8988T (cell line): ENCODE data around the gene PRKD1.

Experiments used
- DNase-seq: peaks from one replicate; pipeline ENCODE4 v3.0.0; 2011

Gene PRKD1

DNA sequence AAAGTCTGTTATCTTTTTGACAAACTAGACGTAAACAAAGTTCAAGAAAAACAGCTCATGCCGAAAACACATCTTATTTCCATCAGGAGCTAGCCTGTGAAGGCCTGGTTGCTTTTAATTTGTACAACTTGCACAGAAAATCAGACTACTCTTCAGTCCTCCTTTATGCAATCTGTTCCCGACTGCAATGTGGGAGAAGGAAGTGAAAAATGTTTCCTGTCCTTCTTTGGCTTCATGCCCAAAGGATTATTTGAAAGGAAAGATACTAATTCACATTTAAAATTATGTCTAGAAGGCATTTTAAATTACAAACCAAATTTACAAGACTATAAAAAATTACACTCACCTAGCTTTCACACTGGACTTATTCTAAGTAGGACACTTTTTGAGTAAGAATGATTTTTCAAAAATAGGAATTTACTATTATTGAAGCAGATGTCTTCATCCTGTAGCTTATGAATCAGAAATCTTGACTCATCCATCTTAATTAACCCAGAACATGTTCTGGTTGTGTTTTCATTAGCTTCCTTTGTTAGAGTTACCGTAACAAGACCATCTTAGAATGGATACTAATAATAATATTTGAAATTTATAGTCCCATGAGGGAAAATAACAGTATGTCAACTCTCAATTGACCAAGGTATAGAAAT is 272.6 kb downstream of the PRKD1 start:
- no peak for DNase-seq

DNA sequence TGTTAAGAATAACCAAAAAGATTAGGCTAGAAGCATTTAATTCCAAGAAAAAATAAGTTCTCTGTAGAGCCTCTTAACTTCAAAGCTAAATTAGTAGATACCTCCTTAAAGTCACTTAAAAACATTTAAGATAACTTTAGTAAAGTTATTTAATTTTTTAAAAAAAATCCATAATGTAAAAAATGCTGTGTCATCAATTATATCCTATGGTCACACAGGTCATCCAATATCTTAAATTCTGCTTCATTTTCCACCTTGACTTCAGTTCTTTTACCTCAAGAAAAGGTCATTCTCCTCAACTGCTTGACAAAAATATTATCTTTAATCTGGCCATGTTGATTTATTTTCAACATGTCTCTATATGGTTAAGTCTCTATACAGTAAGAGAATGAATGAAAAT is 274.3 kb downstream of the PRKD1 start:
- no peak for DNase-seq

DNA sequence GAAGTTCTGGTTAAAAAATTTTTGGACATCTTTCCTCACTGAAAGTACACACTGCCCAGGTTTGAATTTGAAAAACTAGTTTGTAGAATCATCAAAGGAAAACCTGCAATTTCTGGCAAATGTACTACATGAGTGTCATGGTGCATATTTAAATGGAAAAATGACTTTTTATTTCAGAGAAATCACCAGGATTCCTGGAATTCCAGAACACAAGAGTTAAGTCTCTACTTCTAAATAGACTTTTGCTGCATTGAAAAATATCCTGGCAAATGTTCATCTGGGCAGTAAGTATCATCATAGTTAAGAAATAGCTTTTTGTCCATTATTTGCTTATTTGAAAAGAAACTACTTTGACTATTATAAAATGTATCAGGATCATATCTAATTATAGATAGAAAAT is 275.1 kb downstream of the PRKD1 start:
- DNase-seq: no peak

DNA sequence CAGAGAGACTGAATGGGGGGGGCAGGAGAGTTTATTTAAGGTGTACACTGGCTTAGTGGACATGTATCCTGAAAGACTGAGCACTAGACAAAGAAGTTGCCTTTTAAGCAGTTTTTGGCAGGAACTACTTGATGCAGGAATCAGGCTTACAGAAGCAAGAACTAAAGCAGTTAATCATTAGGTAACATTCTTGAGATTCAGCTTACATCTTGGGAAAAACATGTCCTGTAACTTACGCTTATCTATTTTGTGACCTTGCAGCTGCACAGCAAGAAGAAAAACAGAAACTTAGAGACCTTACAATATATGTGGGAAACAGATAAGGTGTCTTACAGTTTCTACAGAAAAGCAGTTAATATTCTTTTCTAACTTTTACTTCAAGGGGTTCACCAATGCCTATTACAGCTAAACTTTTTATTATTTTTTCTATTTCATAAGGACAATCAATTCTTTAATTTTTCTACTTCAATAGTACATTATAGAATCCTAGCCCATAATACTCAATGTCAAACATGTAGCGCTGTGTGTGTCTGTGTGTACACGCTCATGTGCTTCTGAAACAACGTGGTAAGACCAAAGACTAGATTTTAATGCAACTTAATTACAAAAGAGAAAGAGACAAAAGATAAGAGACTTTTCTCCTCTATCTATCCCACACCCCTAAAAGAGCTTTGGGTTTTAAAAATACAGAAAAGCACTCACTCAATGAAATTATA is 276.9 kb downstream of the PRKD1 start:
- no peak for DNase-seq

DNA sequence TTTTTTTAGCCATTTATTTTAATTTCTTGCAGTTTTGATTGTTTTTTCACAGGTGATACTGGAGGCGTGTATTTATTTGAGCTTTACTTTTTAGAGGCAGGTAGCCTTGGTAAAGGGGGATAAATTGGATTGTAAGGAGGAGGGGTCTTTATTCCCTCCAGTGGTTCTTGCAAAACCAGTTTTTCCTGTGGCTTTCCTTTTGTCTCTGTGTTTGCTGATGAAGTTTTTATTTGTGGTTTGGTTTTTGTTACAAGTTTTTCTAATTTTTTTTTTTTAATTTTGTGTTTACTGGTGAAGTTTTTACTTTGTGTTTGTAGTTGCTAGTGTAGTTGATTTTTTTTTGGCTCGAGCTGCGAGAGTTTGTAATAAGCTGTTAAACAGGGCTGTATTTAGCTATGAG is 278.5 kb downstream of the PRKD1 start:
- no peak for DNase-seq

DNA sequence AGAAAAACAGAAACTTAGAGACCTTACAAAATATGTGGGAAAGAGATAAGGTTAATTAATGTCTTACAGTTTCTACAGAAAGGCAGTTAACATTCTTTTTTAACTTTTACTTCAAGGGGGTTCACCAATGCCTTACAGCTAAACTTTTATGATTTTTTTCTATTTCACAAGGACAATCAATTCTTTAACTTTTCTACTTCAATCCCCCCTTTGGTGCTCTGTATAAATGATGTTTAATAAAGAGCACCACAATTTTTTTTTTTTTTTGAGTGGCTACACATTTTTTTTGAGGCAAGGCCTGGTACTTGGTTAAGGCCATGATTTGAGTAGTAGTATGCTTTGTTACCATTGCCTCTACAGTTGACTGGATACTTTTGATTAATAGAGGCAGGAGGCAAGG is 279.6 kb downstream of the PRKD1 start:
- DNase-seq: no peak

DNA sequence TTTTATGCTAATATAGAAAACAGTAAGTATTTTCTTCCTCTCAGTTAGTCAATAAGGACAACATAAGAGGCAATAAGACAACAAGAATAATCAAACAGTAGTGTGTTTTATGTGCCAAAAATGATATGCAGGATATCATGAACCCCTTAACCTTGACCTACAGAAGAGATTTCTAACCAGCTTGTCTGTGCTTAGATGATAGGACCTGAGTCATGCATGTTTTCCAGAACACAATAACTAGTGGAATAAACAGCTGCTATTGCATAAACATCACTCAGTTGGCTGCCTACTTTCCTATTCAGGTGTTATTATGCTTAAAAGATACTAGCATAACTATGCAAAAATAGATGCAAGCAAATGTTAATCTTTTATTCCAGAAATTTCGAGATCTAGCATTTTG is 282.5 kb downstream of the PRKD1 start:
- DNase-seq: no peak

DNA sequence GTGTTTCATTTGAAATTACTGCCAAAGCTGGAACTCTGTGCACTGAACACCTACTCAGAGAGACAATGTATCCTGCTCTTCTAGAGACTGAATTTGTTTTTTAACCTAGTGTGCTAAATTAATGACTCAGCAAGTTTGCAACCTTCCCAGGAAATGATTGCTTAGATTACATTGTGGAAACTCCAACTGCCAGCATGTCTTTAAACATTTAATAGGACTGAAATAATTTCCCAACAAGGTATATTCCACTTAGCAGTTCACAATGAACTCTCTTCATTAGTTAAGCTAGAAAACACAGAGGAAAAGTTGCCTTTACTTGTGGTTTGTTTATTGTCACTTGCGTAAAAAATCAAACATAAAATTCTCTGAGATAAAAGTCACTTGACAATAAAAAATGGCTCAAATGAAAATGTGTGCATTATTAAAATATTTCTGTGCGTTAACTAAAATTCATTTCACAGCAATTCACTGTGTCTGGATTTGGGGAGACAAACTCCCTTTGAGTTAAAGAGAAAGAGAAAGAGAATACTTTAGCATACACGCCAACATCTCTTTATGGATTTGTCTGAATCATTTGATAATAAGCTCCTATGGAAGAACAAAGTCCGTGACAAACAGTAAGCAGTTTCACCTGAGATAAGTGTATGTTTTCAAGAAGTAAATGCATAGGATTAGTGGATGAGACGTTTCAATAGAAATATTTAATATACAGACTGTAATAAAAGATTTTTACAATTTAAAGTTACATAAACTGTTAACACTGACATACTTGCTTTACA is 284.0 kb downstream of the PRKD1 start:
- no peak for DNase-seq

DNA sequence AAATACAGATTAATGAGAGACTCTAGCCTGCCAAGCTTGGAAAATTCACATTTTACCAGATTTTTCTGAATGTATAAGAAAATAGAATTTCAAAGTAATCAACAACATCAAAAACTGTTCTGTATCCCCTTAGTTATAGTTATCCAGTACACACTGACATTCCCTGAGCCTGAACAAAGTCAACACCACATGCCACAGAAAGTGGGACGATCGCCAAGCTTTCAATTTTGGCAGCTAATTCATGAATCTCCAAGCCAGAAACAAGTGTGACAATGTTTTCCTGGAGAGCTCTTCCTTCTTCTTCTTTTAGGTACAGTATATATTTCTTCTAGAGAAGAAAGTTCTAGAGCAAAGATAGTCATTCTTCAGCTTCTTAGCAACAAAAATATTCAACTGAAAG is 290.2 kb downstream of the PRKD1 start:
- no peak for DNase-seq

DNA sequence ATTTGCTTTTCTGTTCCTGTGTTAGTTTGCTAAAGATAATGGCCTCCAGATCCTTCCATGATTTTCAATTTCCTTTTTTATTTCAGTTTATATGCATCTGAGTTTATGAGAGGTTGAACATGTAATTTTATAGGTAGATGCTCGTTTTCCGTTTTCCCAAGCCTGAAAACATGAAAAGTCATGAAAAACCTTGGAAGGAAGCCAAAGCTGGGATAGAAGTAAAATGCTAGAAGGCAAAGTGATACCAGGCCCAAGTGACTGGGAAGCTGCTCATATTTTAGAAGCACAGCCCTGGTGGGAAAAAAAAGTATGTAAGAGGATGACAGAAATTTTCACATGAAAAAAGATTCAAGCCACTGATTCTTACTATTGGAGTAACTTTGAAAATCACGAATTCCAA is 290.8 kb downstream of the PRKD1 start:
- no peak for DNase-seq

DNA sequence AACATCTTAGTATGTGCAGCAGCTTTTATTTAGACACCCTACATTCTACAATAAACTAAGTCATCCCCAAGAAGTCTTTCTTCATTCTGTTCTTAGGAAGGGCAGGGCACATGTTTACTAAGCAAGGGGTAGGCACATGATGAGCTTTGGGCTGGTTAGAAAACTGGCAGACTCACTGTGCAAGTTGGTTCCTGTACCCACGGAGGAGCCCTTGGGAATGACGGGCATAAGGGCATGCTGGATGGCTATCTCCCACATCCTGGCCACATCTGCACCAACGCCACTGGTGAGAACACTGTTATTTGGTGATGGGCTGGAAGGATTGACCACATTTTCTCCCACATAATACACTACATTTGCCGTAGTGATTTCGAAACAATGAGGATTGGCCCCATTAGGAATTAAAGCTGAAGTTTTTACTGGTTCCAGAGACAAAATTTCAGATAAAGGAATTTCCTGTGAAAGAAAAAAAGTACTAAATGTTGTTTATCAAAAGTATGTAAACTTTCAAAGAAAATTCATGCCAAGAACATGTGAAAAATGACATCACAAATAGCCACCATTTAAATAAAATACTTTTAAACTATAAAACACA is 297.0 kb downstream of the PRKD1 start:
- no peak for DNase-seq

DNA sequence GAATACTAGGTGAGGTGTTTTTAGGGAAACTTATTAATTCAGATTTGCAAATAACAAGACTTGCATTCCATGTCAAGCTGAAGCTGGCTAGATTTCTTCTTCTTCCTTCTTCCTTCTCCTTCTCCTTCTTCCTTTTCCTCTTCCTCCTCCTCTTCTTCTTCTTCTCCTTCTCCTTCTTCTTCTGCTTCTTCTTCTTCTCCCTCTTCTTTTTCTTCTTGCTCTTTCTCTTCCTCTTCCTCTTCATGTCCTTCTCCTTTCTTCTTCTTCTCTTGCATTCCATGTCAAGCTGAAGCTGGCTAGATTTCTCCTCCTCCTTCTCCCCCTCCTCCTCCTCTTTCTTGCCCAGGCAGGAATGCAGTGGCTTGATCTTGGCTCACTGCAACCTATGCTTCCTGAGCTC is 297.8 kb downstream of the PRKD1 start:
- DNase-seq: no peak

DNA sequence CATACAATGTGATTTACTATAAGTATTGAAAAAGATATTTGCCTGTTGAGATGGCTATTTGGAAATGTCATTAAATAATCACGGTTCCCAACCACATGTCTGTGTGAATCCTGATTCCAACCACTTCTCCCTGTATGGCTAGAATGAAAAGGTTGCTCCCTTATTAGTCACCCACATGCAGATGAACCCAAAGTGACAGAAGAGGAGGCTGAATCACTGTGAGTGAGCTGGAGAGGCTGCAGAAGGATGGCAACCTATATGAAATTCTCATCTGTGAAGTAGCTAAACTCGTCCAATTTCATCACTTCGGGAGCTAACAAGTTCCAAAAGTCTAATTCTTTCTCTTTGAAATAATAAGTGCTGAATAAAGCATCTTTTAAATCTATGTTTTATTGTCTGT is 300.5 kb downstream of the PRKD1 start:
- no peak for DNase-seq

DNA sequence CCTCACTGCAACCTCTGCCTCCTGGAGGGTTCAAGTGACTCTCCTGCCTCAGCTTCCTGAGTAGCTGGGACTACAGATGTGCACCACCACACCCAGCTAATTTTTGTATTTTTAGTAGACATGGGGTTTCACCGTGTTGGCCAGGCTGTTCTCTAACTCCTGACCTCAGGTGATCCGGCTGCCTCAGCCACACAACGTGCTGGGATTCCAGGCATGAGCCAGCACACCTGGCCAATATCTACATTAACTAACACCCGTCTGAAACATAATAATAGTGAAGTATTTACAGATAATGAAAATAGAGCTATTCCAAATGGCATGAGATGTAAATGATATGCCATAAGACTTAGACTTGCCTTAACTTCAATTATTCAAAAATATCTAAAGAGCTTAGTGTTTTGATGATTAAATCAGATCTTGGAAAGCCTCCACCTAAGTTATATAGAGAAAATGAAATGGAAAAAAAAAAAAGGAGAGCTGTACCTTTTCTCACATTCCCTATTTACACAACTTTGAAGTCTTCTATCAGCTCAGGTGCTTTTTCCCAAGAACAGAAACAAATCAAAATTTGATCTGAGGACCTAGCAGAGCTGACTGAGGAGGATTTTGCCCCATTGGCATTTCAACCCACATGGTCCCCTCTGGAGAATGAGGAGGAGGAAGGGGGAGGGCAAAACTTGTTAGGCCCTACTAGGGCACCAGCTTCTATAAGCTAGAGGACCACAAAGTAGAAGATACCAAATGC is 309.2 kb downstream of the PRKD1 start:
- no peak for DNase-seq

DNA sequence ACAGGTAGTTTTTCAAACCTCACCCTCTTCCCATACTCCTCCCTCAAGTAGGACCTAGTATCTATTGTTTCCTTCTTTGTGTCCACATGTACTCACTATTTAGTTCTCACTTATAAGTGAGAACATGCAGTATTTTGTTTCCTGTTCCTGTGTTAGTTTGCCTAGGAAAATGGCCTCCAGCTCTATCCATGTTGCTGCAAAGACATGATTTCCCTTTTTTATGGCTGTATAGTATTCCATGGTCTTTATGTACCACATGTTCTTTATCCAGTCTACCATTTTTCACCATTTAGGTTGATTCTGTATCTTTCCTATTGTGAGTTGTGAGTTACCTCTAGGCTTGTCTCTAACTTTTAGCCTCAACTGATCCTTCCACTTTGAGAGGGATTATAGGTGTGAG is 310.7 kb downstream of the PRKD1 start:
- no peak for DNase-seq

DNA sequence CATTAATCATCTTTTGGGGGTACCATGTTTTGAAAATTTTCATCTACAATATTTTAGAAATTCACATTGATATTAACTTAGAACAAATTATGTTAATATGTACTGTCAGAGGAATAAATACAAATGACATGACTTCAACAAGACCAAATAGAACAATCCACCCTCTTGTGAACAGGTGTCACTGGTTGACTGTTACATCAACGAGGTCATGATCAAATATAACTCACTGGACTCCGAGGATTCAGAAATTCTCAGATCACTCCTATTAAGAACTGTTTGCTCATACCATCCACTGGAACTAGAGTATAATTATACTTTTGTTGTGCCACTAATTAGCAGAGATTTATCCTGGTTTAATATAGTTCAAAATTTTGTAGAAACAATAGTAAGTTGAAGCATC is 318.8 kb downstream of the PRKD1 start:
- DNase-seq: no peak

DNA sequence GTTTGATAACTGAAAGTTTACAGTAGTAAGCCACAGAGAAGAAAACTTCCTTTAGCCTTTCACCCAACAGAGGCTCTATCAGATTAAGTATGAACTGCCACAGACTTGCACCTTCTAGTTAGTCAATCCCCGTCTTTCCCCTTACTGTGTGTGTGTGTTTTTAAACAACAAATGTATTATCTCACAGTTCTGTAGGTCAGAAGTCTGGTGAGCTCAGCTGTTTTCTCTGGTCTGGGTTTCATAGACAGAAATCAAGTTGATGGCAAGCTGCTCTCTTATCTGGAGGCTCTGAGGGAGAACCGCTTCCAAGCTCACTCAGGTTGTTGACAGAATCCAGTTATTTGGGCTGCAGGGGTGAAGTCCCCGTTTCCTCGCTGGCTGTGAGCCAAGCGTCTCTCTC is 320.5 kb downstream of the PRKD1 start:
- no peak for DNase-seq

DNA sequence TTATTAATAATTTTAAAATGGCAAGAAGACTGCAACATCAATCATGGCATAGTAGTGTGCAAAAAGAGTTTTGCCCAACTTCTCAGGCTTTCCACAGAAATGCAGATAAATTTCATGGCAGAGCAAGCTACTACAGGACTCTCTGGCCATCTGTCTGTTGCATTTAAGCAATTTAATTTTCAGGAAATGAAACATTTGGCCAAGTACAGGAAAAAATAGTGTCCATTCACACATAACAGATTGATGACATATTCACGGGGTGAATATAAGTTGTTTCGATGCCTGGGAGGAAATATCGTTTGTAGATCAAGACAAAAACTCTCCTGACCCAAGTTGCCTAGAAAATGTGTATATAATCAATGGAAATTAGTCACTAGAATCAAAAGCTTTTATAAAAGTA is 324.0 kb downstream of the PRKD1 start:
- DNase-seq: no peak

DNA sequence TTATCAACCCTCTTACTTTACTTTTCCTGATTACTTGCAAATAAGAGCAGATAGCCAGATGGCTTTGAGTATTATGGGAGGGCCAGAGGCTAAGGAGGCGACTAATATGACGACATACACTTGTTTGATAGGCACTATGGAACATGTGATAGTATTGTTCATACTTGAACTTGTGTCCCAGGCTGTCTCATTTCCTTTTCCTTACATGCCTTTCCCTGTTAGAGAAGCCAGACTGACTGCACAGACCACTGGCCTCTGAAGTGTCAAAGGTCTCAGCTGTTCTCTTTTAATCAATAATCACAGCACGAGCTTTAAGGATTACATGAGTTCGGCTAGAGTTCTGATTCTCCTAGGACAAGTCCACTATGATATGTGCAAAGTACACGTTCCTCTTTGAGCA is 326.0 kb downstream of the PRKD1 start:
- no peak for DNase-seq

DNA sequence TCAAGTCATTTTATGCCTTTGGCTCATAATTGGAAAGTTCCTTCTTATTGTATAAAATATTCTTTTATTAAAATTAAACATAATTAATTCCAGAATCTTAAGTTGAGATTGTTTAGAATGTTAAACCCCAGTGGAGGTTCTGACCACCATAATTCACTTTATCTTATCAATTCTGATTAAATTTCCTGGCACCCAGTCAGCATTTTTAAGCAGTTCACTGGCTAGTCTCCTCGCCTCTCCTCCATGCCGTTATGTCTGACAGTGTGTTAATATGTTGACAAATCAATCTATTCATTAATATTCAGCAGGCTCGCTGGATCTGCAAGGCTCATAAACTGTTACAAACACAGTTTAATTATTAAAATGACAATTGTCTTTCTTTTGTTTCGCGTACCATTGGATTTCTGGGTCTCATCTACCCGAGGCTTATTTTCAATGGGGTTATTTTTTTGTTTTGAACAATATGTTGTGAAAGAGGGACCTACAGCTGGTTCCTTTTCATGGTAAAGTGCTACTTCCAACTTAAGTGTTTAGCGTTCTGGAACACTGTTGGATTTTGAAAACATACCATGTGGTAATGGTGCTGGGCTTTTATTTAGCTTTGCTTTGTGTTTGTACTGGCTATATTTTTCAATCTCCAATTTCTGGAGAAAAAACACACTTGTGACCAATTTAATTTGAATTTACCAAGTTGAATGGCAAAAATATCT is 339.7 kb downstream of the PRKD1 start:
- DNase-seq: no peak

DNA sequence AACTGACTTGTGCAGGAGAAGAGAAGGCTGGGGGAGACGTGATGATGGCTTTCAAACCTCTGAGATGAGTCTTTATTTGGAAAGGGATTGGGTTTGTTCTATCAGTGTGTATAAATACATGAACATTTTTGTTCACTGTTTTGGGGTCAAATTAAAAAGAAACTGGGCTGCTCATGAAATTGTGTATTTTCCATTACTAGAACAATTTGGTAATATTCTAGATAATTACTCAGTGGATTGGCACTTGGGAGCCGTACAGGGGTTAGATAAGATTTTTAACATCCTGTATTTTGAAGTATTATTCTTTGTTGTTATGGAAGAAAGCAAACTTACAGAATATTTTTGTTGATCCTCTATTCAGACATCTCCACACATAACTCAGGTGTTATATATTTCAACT is 340.6 kb downstream of the PRKD1 start:
- no peak for DNase-seq

DNA sequence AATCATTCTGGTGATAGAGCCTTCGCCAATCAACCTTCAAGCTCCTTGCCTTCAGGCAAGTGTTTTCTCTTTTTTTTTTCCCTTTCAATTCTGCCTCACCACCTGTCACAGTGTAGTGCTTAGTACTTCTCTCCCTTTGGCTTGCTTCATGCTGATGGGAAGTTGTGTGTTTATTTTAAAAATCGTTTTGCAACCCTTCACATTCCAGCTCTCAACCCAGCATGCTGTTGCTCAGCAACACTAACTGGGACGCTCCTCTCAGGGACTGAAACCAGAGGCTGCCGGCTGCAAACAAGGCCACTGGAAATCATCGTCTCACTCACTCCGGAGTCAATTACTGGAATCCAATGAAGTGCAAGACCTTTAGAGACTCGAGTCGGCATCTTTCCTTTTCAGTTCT is 342.7 kb downstream of the PRKD1 start:
- no peak for DNase-seq

DNA sequence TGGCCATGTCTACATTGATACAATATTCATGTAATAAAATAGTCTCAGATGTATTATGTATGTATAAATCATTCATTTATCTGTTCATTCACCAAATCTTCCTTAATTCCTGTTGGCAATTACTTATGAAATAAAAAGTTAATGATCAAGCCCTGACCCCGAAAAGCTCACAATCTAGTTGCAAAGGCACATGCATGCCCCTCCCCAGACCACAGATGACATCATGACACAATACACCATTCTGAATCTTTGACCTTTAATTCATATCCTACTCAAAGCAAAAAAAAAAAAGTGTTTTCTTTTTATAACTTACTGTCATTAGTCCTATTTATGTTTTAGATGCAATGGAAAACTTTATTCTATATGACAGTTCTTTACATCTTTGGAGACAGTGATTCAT is 346.9 kb downstream of the PRKD1 start:
- DNase-seq: no peak
